Ishikawa (cell line): ENCODE measurements around the gene PTPA.

ENCODE experiments used
- CEBPB ChIP-seq: IDR thresholded peaks from 2 replicates; pipeline ENCODE4 v1.6.1; 2012
- CREB1 ChIP-seq: IDR thresholded peaks from 2 replicates; pipeline ENCODE4 v1.6.1; 2012; ENCODE audit warnings: low read depth
- EGR1 ChIP-seq: IDR thresholded peaks from 2 replicates; pipeline ENCODE4 v1.6.1; 2012
- EP300 ChIP-seq: IDR thresholded peaks from 2 replicates; pipeline ENCODE4 v1.6.1; 2012; ENCODE audit warnings: borderline replicate concordance
- FOXM1 ChIP-seq: IDR thresholded peaks from 2 replicates; pipeline ENCODE4 v1.6.1; 2012; ENCODE audit warnings: low read depth, borderline replicate concordance
- NFIC ChIP-seq: IDR thresholded peaks from 2 replicates; pipeline ENCODE4 v1.6.1; 2012
- RAD21 ChIP-seq: IDR thresholded peaks from 2 replicates; pipeline ENCODE4 v1.6.1; 2012; ENCODE audit warnings: low read depth
- REST ChIP-seq: IDR thresholded peaks from 2 replicates; pipeline ENCODE4 v1.6.1; 2012; ENCODE audit warnings: low read depth, mild to moderate bottlenecking
- TAF1 ChIP-seq: IDR thresholded peaks from 2 replicates; pipeline ENCODE4 v1.6.1; 2012; ENCODE audit warnings: low read depth, mild to moderate bottlenecking
- TCF12 ChIP-seq: IDR thresholded peaks from 2 replicates; pipeline ENCODE4 v1.6.1; 2012; ENCODE audit warnings: low read depth
- TEAD4 ChIP-seq: IDR thresholded peaks from 2 replicates; pipeline ENCODE4 v1.6.1; 2012
- USF1 ChIP-seq: IDR thresholded peaks from 2 replicates; pipeline ENCODE4 v1.6.1; 2012
- YY1 ChIP-seq: IDR thresholded peaks from 2 replicates; pipeline ENCODE4 v1.6.1; 2012; ENCODE audit warnings: low read depth
- ZBTB7A ChIP-seq: IDR thresholded peaks from 2 replicates; pipeline ENCODE4 v1.6.1; 2012; ENCODE audit warnings: low read depth
- TF ChIP-seq, protein P1 (sequence below): IDR thresholded peaks from 2 replicates; pipeline ENCODE4 v1.6.1; 2012

PTPA gene

DNA sequence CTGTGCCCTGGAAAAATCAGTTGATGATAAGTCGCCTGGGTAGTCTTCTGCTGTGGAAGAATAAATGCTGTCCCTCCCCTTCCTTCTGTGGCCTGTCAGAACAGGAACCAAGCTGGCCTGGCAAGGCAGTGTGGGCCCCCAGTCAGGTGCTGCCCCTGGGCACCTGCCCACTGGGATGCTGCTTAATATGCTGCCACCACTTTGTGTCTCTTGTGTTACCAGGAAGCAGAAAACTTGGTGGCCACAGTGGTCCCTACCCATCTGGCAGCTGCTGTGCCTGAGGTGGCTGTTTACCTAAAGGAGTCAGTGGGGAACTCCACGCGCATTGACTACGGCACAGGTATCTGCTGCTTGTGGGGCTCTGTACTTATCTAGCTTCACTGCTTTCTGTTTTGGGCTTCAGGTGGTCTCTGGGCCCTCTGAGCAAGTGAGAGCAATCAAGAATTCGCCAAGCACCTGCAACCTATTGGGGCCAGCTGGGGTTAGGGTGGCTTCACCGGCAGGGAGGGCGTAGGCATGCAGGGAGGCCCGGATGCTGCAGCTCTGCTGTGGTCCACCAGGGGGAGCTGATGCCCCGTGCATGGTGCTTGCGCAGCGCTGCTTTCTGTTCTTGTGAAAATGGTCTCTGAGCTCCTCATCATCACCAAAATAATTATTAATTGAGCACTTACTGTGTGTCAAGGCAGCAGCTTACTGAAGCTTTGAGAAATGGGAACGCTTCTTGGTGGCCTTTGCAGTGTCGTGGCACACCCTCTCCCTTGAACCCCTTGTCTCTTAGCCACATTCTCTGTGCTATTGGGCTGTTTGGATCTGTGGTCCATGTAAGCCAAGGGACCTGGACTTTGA, 20.3 kb downstream of the PTPA start:
- TF ChIP-seq NFIC: no peak
- no peak for TF ChIP-seq USF1
- TF ChIP-seq RAD21: peak; percentile 85

DNA sequence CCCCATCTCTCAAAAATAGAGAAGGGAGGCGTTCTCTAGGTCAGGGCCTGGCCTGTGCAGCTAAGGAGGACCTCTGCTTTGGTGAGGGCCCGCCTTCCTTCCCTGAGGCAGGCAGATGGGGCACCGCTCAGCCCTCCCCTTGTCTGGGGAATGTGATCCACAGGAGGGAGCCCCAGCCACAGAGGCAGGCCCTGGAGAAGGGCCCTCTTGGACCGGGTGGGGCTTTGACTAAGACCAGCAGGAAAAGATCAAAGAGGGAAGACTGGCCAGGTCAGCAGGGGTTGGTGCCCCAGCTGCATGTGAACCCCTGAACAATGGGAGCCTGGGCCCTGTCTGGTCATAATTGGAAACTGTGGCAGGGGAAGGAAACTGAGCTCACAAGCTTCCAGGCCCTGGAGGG, 21.9 kb downstream of the PTPA start:
- no peak for TF ChIP-seq TAF1
- no peak for TF ChIP-seq ZBTB7A
- TF ChIP-seq EGR1: no peak
- no peak for TF ChIP-seq NFIC
- no peak for TF ChIP-seq TCF12
- TF ChIP-seq, protein P1, sequence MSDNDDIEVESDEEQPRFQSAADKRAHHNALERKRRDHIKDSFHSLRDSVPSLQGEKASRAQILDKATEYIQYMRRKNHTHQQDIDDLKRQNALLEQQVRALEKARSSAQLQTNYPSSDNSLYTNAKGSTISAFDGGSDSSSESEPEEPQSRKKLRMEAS: no peak
- TF ChIP-seq FOXM1: no peak
- TF ChIP-seq REST: no peak
- TF ChIP-seq TEAD4: no peak
- TF ChIP-seq CEBPB: no peak

DNA sequence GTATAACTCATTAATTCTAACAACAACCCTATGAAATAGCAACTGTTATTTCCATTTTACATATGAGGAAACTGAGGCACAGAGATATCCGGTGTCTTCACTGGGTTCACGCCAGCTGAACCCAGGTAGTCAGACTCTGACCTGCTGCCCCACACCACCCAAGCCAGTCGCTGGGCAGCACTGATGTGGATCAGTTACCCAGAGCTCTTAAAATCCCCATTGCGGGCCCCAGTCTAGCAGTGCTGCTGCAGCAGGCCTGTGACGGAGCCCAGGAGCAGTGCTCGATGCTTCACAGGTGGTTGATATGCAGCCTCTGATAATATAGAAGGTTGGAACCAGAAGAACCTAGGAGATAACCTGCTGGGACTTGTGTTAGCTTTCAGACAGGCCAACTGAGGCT, 24.3 kb downstream of the PTPA start:
- TF ChIP-seq CEBPB: no peak
- no peak for TF ChIP-seq REST

- TF ChIP-seq USF1 (no peak), RAD21 (no peak), FOXM1 (no peak), EP300 (no peak), TEAD4 (no peak), CREB1 (no peak), CEBPB (no peak), NFIC (no peak), EGR1 (no peak), TAF1 (no peak), ZBTB7A (no peak), REST (no peak), TCF12 (no peak), YY1 (no peak)
- TF ChIP-seq, protein P1: no peak
These were observed 25.3 kb downstream of the PTPA start for GRCh38 chr9:129136446-129137035.
